HEK293 (cell line): Measurements from ENCODE around the gene SMIM1.

Source experiments
- CTCF ChIA-PET: fragments of 350-600 bp; formaldehyde crosslinking; extraction: SDS; loops from one replicate; lab custom pipeline; 2021; ENCODE audit warnings: antibody characterized with exemption; lab: Yijun Ruan, JAX
- POLR2A ChIA-PET: fragments of 300-600 bp; formaldehyde crosslinking; extraction: SDS; loops from one replicate; lab custom pipeline; 2020; ENCODE audit warnings: antibody characterized with exemption, inconsistent platforms; lab: Yijun Ruan, JAX
- H3K27ac ChIP-seq: fragments of 200-500 bp; sonication (Bioruptor generic); 2 replicates; pipeline ENCODE4 v1.5.1; 2014; ENCODE audit warnings: low read depth, low read length, control low read depth, inconsistent platforms; ENCODE audit errors: extremely low read depth
- H3K36me3 ChIP-seq, 2 experiments: fragments of 200-500 bp in 1 of 2; sonication (Bioruptor generic) in 1 of 2; 1 replicate in 1 of 2; 2 replicates in 1 of 2; pipeline ENCODE4 v1.5.1; 2014 to 2017; ENCODE audit warnings: inconsistent platforms in 2 of 2, low read length in 2 of 2; ENCODE audit not compliant: control insufficient read depth in 2 of 2, insufficient read depth in 1 of 2
- H3K4me1 ChIP-seq: fragments of 200-500 bp; sonication (Bioruptor generic); 2 replicates; pipeline ENCODE4 v1.5.1; 2014; ENCODE audit warnings: mild to moderate bottlenecking, low read length, inconsistent platforms; ENCODE audit not compliant: control insufficient read depth, insufficient read depth
- H3K4me3 ChIP-seq: 2 replicates; pipeline ENCODE4 v1.5.1; 2011; ENCODE audit warnings: low read depth, mild to moderate bottlenecking, control low read depth, low read length, moderate library complexity
- H3K9me3 ChIP-seq: fragments of 200-500 bp; sonication (Bioruptor generic); 2 replicates; pipeline ENCODE4 v1.5.1; 2014; ENCODE audit warnings: low read depth, low read length, inconsistent platforms; ENCODE audit not compliant: control insufficient read depth, insufficient read depth
- KLF16 ChIP-seq: fragments of 450-650 bp; formaldehyde crosslinking; IDR thresholded peaks from 2 replicates; pipeline ENCODE4 v1.5.1; 2017; ENCODE audit warnings: missing biosample characterization, missing genetic modification characterization
- OVOL3 ChIP-seq: fragments of 450-650 bp; formaldehyde crosslinking; IDR thresholded peaks from 2 replicates; pipeline ENCODE4 v1.5.1; 2016; ENCODE audit warnings: missing biosample characterization, missing genetic modification characterization
- PRDM4 ChIP-seq: fragments of 450-650 bp; formaldehyde crosslinking; IDR thresholded peaks from 2 replicates; pipeline ENCODE4 v1.5.1; 2017; ENCODE audit warnings: missing biosample characterization, missing genetic modification characterization
- SP2 ChIP-seq: fragments of 450-650 bp; formaldehyde crosslinking; IDR thresholded peaks from 2 replicates; pipeline ENCODE4 v1.5.1; 2016; ENCODE audit warnings: missing biosample characterization, missing genetic modification characterization
- YY1 ChIP-seq: fragments of 450-650 bp; formaldehyde crosslinking; IDR thresholded peaks from 2 replicates; pipeline ENCODE4 v1.5.1; 2018; ENCODE audit warnings: missing biosample characterization, missing genetic modification characterization
- ZFP69B ChIP-seq: fragments of 450-650 bp; formaldehyde crosslinking; IDR thresholded peaks from 2 replicates; pipeline ENCODE4 v1.5.1; 2016; ENCODE audit warnings: missing biosample characterization, missing genetic modification characterization
- ZNF16 ChIP-seq: fragments of 450-650 bp; formaldehyde crosslinking; IDR thresholded peaks from 2 replicates; pipeline ENCODE4 v1.5.1; 2016; ENCODE audit warnings: low read depth, missing biosample characterization, missing genetic modification characterization
- ZNF184 ChIP-seq: fragments of 450-650 bp; IDR thresholded peaks from 2 replicates; pipeline ENCODE4 v1.5.1; 2018; ENCODE audit warnings: missing biosample characterization, mild to moderate bottlenecking, missing genetic modification characterization
- ZNF214 ChIP-seq: fragments of 450-650 bp; formaldehyde crosslinking; IDR thresholded peaks from 2 replicates; pipeline ENCODE4 v1.5.1; 2017; ENCODE audit warnings: missing biosample characterization, mild to moderate bottlenecking, missing genetic modification characterization, borderline replicate concordance
- ZNF248 ChIP-seq: fragments of 450-650 bp; formaldehyde crosslinking; IDR thresholded peaks from 2 replicates; pipeline ENCODE4 v1.5.1; 2017; ENCODE audit warnings: missing biosample characterization, missing genetic modification characterization
- ZNF335 ChIP-seq: fragments of 450-650 bp; formaldehyde crosslinking; conservative IDR thresholded peaks from 2 replicates; pipeline ENCODE4 v1.5.1; 2016; ENCODE audit warnings: missing biosample characterization, missing genetic modification characterization
- ZNF513 ChIP-seq: fragments of 450-650 bp; IDR thresholded peaks from 2 replicates; pipeline ENCODE4 v1.5.1; 2018; ENCODE audit warnings: missing biosample characterization, missing genetic modification characterization
- ZNF529 ChIP-seq: fragments of 450-650 bp; formaldehyde crosslinking; IDR thresholded peaks from 2 replicates; pipeline ENCODE4 v1.5.1; 2017; ENCODE audit warnings: missing genetic modification characterization, missing biosample characterization; ENCODE audit not compliant: insufficient replicate concordance
- ZNF544 ChIP-seq: fragments of 450-650 bp; formaldehyde crosslinking; IDR thresholded peaks from 2 replicates; pipeline ENCODE4 v1.5.0; 2017; ENCODE audit warnings: missing biosample characterization, missing genetic modification characterization
- ZNF549 ChIP-seq: fragments of 450-650 bp; IDR thresholded peaks from 2 replicates; pipeline ENCODE4 v1.5.1; 2018; ENCODE audit warnings: missing biosample characterization, missing genetic modification characterization, mild to moderate bottlenecking, inconsistent platforms, moderate library complexity
- ZNF585B ChIP-seq: fragments of 450-650 bp; formaldehyde crosslinking; IDR thresholded peaks from 2 replicates; pipeline ENCODE4 v1.5.1; 2016; ENCODE audit warnings: missing biosample characterization, missing genetic modification characterization
- ZNF776 ChIP-seq: fragments of 450-650 bp; formaldehyde crosslinking; IDR thresholded peaks from 2 replicates; pipeline ENCODE4 v1.5.0; 2017; ENCODE audit warnings: missing biosample characterization, missing genetic modification characterization, borderline replicate concordance
- TF ChIP-seq, protein P1 (sequence below): fragments of 450-650 bp; formaldehyde crosslinking; IDR thresholded peaks from 2 replicates; pipeline ENCODE4 v1.5.1; 2016; ENCODE audit warnings: missing biosample characterization, missing genetic modification characterization, low read depth
- TF ChIP-seq, protein P2 (sequence below): IDR thresholded peaks from 2 replicates; pipeline ENCODE4 v1.6.1; 2011; ENCODE audit warnings: mild to moderate bottlenecking, low read depth, low read length, borderline replicate concordance
- TF ChIP-seq, protein P3 (sequence below): fragments of 450-650 bp; formaldehyde crosslinking; IDR thresholded peaks from 2 replicates; pipeline ENCODE4 v1.5.1; 2017; ENCODE audit warnings: missing biosample characterization, missing genetic modification characterization
- TF ChIP-seq, protein P4 (sequence below): fragments of 450-650 bp; formaldehyde crosslinking; IDR thresholded peaks from 2 replicates; pipeline ENCODE4 v1.5.1; 2016; ENCODE audit warnings: missing biosample characterization, missing genetic modification characterization

Gene SMIM1

GRCh38 chr1:3740042-3740441, 32.5 kb upstream of the SMIM1 start:
- ChIA-PET POLR2A (no interaction called here), CTCF (interaction anchor here (0.6 kb wide), 1 partner anchor 1401 kb away, joined by 5 read pairs; no protein-coding TSS in a partner anchor)
- no peak overlapping the region for H3K4me3 ChIP-seq
- H3K9me3 ChIP-seq = no peaks in the 10 kb centered on the region
- no peaks in the 10 kb centered on the region for H3K4me1 ChIP-seq
- peaks cover 15 to 97% of the 10 kb centered on the region in 2 experiments; a peak in 2 of 3 replicates for H3K36me3 ChIP-seq
- no peak overlapping the region for H3K27ac ChIP-seq
- TF ChIP-seq, protein P1, sequence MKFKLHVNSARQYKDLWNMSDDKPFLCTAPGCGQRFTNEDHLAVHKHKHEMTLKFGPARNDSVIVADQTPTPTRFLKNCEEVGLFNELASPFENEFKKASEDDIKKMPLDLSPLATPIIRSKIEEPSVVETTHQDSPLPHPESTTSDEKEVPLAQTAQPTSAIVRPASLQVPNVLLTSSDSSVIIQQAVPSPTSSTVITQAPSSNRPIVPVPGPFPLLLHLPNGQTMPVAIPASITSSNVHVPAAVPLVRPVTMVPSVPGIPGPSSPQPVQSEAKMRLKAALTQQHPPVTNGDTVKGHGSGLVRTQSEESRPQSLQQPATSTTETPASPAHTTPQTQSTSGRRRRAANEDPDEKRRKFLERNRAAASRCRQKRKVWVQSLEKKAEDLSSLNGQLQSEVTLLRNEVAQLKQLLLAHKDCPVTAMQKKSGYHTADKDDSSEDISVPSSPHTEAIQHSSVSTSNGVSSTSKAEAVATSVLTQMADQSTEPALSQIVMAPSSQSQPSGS (tag by site-specific recombination) = no peak
- no peak for TF ChIP-seq PRDM4 (tag by site-specific recombination)
- no peak for TF ChIP-seq YY1 (tag by site-specific recombination)
- no peak for TF ChIP-seq ZNF529 (tag by site-specific recombination)
- no peak for TF ChIP-seq ZNF776 (tag by site-specific recombination)

- peaks cover 15 to 97% of the 10 kb centered on the region in 2 experiments; a peak in 2 of 3 replicates for H3K36me3 ChIP-seq
- H3K4me1 ChIP-seq = no peaks in the 10 kb centered on the region
- H3K9me3 ChIP-seq = no peaks in the 10 kb centered on the region
- H3K27ac ChIP-seq = no peak overlapping the region
- H3K4me3 ChIP-seq = no peak overlapping the region
- POLR2A ChIA-PET = no interaction called here
- CTCF ChIA-PET = no interaction called here
- TF ChIP-seq ZNF585B (tag by site-specific recombination) = no peak
- TF ChIP-seq, protein P2, sequence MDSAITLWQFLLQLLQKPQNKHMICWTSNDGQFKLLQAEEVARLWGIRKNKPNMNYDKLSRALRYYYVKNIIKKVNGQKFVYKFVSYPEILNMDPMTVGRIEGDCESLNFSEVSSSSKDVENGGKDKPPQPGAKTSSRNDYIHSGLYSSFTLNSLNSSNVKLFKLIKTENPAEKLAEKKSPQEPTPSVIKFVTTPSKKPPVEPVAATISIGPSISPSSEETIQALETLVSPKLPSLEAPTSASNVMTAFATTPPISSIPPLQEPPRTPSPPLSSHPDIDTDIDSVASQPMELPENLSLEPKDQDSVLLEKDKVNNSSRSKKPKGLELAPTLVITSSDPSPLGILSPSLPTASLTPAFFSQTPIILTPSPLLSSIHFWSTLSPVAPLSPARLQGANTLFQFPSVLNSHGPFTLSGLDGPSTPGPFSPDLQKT = no peak
- TF ChIP-seq KLF16 (tag by site-specific recombination) = no peak
- no peak for TF ChIP-seq ZFP69B (tag by site-specific recombination)
- TF ChIP-seq ZNF335 (tag by site-specific recombination) = no peak
- no peak for TF ChIP-seq ZNF549 (tag by site-specific recombination)
- TF ChIP-seq ZNF214 (tag by site-specific recombination) = no peak
- no peak for TF ChIP-seq SP2 (tag by site-specific recombination)
- TF ChIP-seq, protein P3, sequence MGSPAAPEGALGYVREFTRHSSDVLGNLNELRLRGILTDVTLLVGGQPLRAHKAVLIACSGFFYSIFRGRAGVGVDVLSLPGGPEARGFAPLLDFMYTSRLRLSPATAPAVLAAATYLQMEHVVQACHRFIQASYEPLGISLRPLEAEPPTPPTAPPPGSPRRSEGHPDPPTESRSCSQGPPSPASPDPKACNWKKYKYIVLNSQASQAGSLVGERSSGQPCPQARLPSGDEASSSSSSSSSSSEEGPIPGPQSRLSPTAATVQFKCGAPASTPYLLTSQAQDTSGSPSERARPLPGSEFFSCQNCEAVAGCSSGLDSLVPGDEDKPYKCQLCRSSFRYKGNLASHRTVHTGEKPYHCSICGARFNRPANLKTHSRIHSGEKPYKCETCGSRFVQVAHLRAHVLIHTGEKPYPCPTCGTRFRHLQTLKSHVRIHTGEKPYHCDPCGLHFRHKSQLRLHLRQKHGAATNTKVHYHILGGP (tag by site-specific recombination) = no peak
- TF ChIP-seq OVOL3 (tag by site-specific recombination) = no peak
- no peak for TF ChIP-seq ZNF513 (tag by site-specific recombination)
- no peak for TF ChIP-seq ZNF16 (tag by site-specific recombination)
- no peak for TF ChIP-seq ZNF544
- no peak for TF ChIP-seq ZNF776 (tag by site-specific recombination)
- no peak for TF ChIP-seq ZNF248 (tag by site-specific recombination)
- no peak for TF ChIP-seq ZNF184 (tag by site-specific recombination)
- TF ChIP-seq, protein P4, sequence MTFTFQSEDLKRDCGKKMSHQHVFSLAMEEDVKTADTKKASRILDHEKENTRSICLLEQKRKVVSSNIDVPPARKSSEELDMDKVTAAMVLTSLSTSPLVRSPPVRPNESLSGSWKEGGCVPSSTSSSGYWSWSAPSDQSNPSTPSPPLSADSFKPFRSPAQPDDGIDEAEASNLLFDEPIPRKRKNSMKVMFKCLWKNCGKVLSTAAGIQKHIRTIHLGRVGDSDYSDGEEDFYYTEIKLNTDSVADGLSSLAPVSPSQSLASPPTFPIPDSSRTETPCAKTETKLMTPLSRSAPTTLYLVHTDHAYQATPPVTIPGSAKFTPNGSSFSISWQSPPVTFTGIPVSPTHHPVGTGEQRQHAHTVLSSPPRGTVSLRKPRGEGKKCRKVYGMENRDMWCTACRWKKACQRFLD (tag by site-specific recombination) = no peak
Measured at GRCh38 chr1:3740752-3741151, 31.8 kb upstream of the SMIM1 start.
